CD4-positive, alpha-beta T cell treated with Interferon gamma for 1 hour (primary cell): Measurements from ENCODE around the gene RTL1.

ENCODE experiments used
- DNase-seq: peaks from one replicate; pipeline ENCODE4 v3.0.0-alpha.2; 2020

RTL1 gene

GRCh38 chr14:100845341-100845740, 58.2 kb downstream of the RTL1 start:
- no peak for DNase-seq

GRCh38 chr14:100844846-100845245, 58.7 kb downstream of the RTL1 start:
- DNase-seq, result no peak

- DNase-seq, result no peak
Measured at GRCh38 chr14:100844421-100844820, 59.1 kb downstream of the RTL1 start.

GRCh38 chr14:100844082-100844408, 59.5 kb downstream of the RTL1 start:
- no peak for DNase-seq

GRCh38 chr14:100842799-100843198, 60.7 kb downstream of the RTL1 start:
- no peak for DNase-seq

GRCh38 chr14:100841761-100842403, 61.6 kb downstream of the RTL1 start:
- no peak for DNase-seq

- no peak for DNase-seq
Measured at GRCh38 chr14:100841066-100841760, 62.3 kb downstream of the RTL1 start.

- DNase-seq, result no peak
Measured at GRCh38 chr14:100840286-100841065, 63.0 kb downstream of the RTL1 start.

GRCh38 chr14:100839681-100840111, 63.8 kb downstream of the RTL1 start:
- no peak for DNase-seq

GRCh38 chr14:100839315-100839585, 64.3 kb downstream of the RTL1 start:
- no peak for DNase-seq

- DNase-seq, result no peak
Measured at GRCh38 chr14:100838493-100839314, 64.8 kb downstream of the RTL1 start.

- DNase-seq, result no peak
Measured at GRCh38 chr14:100837805-100838350, 65.6 kb downstream of the RTL1 start.

- no peak for DNase-seq
Measured at GRCh38 chr14:100836941-100837804, 66.3 kb downstream of the RTL1 start.

GRCh38 chr14:100836311-100836805, 67.2 kb downstream of the RTL1 start:
- no peak for DNase-seq

GRCh38 chr14:100835548-100836310, 67.8 kb downstream of the RTL1 start:
- DNase-seq, result no peak

GRCh38 chr14:100834794-100835547, 68.6 kb downstream of the RTL1 start:
- no peak for DNase-seq

GRCh38 chr14:100834082-100834793, 69.3 kb downstream of the RTL1 start:
- DNase-seq, result no peak

- DNase-seq, result no peak
Measured at GRCh38 chr14:100832311-100832960, 71.1 kb downstream of the RTL1 start.

GRCh38 chr14:100830681-100831080, 72.8 kb downstream of the RTL1 start:
- DNase-seq, result no peak
